HG03520 (cell line): ENCODE measurements around the gene CRHR1.
"Not testable (repeated sequence)": the region's sequence is repeated elsewhere in the genome, so short reads cannot be mapped to it uniquely, and the experiment has no call there.

Source experiments
- ATAC-seq: cut with Tn5 transposase; IDR thresholded peaks from one replicate; pipeline ENCODE4 v1.9.1; 2021; ENCODE audit warnings: mild to moderate bottlenecking, moderate library complexity; ENCODE audit not compliant: unreplicated experiment

CRHR1 gene

DNA sequence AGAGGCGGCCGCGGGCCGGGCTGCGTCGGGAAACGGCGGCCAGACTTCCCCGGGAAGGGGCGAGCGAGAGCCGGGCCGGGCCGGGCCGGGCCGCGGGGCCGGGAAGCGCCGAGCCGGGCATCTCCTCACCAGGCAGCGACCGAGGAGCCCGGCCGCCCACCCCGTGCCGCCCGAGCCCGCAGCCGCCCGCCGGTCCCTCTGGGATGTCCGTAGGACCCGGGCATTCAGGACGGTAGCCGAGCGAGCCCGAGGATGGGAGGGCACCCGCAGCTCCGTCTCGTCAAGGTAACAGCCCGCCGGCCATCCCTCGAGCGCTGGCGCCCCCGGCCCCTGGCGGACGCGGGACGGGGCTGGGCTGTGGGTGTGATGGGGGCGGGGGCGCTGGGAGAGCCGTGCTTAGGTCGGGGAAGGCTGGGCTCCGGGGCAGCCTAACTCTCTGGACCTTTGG lies at the start of gene CRHR1:
Gene CRHR1, plus strand, starts transcription at position 28 of the 448 bp plus-strand sequence. Its CDS starts 225 bp downstream, at position 253.
- no peak for ATAC-seq

DNA sequence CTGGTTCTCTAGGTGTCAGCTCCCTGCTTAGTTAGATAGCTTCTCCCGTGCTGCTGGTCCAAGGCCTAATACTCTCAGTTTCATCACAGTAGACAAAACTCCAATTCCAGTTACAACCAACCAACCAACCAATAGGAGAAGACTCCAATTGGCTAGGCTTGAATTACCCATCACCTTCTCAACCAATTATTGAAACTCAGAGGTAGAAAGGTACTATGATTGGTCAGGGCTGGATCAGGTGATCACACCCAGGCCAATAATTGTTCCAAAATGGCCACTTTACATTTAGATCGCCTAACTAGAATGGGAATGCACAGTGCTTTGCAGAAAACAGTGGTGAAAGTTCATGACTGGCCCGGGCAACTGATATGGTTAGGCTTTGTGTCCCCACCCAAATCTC lies 49.5 kb upstream of the CRHR1 start:
- no peak for ATAC-seq

DNA sequence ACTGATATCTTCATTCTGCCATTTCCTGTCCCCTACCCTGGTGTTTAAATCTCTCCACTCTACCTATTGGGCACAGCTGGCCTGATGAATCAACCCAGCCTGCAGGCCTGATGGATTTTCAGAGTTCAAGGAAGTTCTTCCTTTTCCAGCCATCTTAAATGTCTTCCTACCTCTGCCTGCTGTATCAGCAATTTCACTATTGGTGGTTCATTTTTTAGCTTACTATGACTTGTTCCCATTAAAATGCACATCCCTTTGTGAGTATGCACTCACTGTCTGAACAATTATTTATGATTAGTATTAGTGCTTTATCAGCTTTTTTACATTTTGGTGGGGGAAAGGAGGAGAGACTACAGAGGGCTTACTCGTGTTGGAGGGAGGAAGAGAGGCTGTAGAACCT lies 48.6 kb upstream of the CRHR1 start:
- ATAC-seq, result no peak

DNA sequence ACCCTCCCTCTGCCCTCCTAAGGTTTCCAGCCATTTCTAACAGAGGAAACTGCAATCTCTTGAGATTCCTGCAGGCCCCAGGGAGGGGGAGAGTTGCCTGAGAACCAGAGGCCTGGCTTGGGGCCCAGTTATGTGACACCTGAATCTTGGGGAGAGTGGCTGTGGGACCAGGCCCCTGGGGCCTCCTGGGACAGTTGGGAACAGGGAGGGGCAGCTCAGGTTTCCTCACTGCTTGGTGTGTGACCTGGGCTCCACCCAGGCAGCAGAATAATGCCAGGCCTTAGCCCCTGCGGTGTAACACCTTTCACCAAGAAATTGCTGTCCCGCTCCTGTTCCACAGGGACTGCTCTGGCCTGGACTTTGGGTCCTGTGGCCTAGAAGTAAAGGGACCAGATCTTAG lies 44.3 kb upstream of the CRHR1 start:
- ATAC-seq, result no peak

DNA sequence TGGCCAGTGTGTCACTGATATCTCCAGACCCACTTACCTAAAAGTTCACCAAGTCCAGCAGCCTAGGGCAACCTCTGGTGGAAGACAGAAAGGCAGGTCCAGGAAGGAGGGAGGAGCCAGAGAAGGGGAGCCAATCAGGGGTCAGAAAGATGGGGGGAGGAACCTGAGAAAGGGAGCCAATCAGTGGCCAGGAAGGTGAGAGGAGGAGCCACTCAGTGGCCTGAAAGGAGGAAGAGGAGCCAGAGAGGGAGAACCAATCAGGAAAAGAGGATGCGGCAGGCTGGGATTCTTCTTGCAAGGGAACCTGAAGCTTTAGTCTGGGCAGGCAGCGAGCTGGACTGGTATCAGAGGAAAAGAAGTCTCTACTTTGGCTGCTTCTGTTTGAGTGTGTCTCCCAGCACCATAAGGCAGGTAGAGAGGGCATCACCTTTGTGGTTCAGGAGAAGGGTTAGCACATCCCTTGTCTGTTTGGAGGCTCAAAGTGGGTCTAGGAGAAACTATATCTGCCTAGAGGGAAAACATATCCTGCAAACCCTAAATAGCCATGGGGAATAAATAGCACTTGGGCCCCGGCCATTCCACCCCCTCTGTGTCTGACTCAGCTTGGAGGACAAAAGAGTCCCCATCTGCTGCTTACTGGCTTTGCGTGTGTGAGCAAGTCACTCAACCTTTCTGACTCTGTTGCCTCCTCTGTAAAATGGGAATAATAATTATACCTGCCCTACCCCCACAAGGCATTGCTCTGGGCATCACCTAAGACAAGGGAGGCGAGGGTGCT lies 43.4 kb upstream of the CRHR1 start:
- ATAC-seq, result no peak

DNA sequence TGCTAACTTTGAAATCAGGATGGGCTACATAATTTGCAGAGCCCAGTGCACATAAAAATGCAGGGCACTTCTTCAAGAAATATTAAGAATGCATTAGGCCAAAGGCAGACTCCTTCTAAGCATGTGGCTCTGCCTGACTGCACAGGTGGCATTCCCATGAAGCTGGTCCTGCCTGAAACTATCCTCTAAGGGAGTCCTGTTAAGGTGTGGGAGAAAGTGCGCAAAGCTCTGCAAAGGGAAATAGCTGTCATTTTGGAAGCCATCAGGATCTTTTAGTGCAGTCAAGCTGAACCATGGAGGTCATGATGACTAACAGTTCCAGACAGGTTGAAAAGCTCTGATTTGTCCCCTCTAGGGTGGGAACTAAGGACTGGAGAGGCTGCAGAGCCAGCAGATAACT lies 41.9 kb upstream of the CRHR1 start:
- no peak for ATAC-seq

DNA sequence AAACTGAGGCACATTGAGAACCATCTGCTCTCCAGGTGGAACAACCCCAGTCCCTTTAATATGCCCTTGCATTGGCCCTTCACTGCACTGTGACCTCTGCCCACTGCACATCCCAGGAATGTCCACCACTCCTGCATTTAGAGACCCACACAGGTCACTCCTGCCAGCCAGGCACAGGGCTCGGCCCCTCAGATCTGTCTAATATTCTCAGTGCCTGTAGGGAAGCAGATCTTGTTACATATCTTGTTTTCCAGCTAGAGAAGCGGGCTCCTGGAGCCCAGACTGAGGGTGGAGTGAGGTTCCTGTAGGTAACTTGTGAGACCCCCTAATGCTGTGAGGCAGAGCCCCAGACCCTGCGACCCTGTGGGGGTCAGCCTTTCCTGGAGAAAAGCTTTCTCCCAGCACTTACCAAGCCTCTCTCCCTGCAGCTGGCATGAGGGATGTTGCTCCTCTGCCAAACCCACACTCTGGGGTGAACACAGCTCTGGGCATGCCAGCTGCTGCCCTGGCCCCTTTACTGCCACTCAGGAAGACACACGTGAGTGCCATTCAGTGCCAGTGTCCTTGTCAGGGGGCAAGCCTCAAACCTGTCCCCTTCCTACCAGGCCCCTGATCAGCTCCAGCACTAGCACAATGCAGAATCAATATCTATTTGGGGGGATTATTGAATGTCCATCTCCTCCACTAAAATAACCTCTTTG lies 40.3 kb upstream of the CRHR1 start:
- no peak for ATAC-seq

DNA sequence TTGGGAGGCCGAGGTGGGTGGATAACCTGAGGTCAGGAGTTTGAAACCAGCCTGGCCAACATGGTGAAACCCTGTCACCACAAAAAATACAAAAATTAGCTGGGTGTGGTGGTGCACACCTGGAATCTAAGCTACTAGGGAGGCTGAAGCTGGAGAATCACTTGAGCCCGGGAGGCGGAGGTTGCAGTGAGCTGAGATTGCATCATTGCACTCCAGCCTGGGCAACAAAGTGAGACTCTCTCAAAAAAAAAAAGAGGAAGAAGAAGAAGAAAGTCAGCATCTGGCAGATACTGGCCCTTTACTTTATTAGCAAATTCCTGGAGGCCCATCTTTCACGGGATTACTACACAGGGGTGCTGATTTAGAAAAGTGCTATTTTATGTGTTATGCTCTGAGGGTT lies 39.3 kb upstream of the CRHR1 start:
- ATAC-seq, result not testable (repeated sequence)

DNA sequence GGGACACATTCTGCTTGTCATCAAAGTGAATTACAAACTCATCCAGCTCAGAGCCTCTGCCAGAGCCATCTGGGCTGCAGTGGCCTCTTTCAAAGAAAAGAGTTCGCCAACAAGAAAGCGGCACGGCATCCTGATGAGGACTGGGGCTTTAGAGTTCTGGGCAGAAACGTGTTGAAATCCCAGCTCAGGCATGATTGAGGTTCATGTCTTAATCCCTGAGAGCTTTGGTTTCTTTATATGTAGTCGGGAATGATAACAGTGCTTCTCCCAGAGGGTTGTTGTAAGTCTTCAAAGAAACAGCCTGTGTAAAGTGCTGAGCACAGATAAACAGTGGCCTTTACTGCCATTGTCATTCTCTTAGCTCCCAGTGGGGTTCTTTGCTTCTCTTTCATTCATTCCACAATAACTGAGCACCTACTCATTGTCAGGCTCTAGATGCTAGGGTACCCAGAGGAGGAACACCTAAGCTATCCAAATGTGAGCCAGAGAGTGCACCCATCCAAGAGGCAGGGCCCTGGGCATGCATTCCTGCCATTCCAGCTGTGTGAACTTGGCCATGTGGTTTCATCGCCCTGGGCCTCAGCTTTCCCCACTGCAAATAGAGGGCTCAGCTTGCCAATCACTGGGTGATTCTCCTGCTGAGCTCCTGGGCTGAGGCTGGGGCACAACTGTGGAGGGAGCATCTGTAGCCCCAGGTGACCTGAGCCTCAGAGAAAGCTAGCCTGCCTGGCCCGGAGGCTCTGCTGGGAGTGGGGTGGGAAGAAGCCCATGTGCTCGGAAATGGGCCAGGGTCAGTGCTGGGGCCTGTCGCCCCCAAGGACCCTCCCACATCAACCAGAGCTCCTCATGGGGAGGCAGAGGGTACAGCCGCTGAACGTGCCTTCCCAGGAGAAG lies 38.3 kb upstream of the CRHR1 start:
- ATAC-seq, result no peak

DNA sequence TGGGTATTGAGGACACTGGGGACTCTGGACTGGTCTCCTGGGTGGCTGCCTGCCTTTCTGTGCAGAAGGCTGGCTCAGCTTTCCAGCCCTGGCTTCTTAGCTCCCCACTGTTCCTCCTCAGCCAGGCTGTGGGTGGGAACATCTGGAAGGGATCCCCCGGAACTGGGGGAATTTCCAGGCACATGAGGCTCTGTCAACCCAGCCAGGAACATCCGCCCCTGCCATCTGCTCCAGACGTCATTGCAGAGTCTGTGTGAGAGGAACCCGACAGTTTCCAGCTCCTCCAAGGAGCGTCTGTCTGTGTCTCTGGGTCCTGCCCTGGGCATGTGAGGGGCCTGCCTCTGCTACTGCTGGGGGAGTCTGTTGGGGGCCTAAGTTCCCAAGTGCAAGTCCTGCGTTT lies 36.2 kb upstream of the CRHR1 start:
- ATAC-seq, result no peak

DNA sequence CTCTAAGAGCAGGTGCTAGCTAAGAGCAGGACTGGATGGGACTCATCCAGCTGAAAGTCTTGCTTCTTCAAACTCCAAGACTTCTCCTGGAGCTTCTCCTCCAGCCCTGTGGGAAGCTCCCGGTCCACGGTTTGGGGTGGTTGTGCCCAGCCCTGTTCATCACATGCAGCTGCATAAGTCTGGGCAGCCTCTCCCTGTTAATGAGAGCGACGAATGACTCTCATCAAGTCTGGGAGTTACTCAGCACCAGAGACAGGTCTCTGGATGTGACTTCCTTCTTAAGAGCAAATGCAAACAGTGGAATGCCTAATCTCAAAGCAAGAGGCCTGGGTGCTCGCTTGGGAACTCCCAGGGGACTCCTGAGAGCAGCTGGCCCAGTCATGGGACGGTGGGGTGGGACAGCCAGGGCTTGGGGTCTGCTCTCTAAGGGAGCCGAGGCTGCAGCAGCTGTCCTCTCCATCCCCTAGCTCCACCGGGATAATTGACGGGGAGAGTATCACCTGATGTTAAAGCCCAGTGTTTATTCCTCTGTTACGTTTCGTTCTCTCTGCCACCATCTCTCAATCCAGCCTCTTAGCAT lies 35.3 kb upstream of the CRHR1 start:
- ATAC-seq, result no peak

DNA sequence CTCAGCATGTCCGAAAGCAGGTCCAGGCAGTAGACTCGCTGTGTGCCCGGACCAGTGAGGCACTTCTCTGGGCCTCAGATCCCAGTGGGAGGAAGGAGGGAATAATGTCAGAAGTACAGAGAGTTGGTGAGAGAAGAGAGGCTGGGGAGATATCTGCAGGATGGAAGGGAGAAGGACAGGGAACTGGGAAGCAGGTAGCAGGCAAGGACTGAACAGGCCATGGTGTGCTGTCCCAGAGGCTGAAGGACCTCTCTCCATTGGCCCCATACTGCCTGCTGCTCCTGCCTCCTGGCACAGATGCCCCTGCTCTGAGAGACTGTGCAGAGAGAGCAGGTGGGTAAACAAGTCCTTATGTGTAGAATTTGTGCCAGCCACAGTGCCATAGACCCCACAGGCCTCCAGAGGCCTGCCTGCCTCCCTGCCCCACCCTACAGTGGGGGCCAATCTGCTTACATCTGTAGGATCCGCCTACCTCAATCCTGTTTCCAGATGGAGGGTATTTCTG lies 34.2 kb upstream of the CRHR1 start:
- no peak for ATAC-seq

DNA sequence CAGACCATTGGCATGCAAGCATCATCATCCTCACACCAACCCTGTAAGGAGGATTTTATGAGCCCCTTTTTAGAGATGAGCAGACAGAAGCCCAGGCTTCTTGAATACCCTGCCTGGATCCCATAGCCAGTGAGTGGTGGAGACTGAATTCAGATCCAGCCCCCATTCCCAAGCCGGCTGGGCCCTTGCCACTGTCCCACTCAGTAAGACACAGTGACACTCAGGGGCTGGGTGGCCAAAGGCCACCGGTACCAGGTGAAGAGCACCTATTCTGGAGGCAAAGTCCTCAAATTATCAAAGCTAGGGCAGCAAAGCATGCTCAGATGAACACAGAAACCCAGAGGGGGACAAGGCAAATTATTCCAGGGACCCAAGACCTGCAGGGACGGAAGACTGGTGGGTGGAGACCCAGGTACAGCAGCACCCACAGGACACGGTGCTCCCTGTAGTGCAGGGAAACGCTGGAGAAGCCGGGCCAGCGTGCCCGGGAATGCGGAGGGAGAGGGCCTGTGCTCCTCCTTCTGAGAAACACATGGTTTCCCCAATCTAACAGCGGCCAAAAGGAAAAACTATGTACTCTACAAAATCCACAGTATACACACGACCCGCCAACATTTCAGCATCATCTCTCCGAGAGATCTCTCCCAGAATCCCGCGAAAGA lies 33.2 kb upstream of the CRHR1 start:
- ATAC-seq, result no peak

DNA sequence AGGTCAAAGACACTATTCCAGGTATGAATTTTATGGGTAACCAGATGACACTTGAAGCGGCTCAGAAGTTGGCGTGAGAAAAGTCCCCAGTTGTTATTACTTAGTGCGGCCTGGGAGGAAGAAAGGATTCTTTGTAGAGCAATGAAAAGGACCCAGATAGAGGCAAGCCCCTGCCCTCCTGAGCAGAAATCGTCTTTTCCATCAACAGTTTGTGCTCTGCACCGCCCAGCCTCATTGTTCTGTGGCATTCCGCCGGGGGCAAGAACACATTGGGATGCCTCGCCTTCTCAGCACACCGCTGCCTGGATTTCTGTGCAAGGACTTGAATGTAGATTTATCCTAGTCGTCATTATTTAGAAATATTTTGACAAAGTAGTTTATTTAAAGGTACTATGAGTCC lies 32.7 kb upstream of the CRHR1 start:
- ATAC-seq, result no peak

DNA sequence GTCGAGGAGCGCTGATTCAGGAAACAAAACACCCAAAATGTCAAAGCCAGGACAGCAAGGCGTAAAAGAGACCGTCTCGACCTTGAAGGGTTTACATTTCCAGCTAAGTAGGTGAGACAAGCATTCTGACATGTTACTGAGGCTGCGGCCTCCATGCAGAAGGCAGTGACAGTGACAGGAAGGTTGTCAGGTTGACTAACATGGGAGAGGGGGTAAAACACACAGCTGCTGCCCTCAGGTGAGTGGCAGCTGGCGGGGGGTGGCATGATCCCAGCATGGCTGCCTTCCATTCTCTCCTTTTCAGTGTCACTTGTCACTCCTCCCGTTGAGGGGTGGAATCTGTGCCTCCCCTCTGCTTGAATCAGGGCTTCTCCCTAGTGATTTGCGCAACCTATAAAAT lies 31.9 kb upstream of the CRHR1 start:
- ATAC-seq, result no peak

DNA sequence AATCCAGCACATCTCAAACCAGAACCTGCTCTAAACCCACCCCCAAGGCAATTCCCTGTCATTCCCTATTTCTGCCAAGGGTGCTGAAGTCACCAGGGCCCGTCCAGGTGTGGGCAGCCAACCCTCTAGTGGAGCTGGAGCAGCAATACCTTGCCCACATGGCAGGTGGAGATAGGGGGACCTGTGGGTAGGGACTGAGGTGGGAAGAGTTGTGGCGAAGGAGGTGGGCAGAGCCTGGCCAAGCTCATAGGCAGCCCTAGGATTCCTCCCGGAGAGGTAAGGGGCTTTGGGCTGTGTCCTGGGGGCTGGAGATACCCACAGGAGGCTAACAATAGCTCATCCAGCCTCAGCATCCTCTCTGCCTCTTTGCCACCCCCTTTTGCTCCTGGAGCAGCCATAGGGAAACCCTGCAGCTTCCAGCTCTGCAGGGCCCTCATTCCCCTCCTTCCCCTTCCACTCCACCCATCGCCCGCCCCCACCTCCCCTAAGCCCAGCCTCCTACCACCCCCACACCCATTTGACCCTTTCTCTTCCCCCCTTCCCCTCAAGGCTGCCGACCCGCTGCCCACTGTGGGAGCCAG lies 30.4 kb upstream of the CRHR1 start:
- no peak for ATAC-seq

DNA sequence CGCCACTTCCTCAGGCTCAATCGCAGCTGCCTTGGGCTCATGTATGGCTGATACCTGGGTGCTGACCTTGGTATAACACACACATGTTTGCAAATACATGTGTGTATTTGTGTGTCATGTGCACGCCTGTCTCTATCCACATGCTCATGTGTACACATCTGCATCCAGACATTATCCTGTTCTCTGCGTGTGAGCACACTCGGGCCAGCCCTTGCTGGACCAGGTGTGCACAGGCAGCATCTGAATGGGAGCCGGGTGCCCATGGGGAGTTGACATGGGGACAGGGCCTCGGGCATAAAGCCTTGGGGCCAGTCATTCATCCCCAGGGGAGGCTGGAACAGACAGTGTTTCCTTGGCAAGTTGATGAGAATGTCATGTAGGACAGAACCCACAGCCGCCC lies 29.1 kb upstream of the CRHR1 start:
- no peak for ATAC-seq

DNA sequence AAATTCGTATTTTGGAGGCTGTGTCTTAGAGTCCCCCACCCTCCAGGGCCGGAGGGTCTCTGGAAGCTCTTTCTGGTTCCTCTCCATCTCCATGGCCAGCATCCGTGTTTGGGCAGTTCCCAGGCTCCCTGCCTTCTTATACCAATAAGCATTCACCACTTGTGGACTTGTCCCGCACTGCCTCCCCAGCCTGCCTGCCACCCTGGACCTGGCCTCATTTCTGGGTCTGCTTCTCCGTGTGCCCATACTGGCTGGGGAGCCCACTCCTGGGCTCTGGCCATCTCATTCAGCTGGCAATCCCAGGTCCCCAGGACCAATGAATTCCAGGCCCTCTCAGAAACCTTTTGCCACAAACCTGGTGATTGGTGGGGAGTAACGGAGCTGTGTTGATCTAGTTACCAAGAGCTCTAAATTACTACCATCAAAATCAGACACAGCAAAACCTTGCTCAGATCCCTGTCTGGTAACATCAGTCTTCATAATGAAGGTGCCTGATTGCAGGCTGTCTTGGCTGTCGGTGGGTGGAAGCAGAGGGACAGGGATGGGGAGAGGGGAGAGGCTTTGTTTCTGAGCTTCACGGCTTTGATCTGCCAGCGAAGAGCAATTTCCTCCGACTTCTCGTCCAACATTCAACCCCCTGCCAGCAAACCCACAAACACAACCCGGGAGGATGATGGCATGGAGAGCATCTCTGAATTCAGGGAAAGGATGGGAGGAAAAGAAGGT lies 27.7 kb upstream of the CRHR1 start:
- no peak for ATAC-seq

DNA sequence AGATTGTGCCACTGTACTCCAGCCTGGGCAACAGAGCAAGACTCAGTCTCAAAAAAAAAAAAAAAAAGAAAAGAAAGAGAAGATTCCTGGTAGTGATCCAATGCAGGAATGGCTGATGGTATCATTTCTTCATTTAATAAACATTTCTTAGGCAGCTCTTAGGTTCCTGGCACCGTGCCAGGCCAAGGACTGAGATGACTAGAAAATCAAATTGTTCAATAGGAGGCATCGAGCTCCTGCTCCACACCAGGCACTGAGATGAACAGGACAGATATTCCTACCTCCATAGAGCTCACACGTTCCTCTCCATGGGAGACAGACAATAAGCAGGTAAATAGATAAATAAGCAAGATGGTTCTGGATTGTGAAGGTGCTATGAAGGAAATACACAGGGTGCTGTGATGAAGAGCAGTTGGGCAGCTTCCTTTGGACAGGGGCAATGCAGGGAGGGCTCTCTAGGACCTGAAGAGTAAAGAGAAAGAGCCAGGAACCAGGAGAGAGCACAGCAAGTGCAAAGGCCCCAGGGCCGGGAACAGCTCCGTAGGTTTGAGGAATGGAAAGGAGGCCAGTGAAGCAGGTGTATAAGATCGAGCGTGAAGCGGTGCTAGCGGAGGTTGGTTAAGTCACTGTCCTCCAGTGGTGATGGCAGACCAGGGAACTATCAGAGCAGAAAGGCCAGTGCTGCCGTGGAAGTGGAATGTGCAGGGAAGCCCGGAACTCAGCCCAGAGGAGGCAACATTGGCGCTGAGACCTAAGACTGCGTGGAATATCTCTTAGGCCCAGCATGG lies 26.5 kb upstream of the CRHR1 start:
- ATAC-seq, result no peak
